ENCODE results near the gene ICAM1.

DNA sequence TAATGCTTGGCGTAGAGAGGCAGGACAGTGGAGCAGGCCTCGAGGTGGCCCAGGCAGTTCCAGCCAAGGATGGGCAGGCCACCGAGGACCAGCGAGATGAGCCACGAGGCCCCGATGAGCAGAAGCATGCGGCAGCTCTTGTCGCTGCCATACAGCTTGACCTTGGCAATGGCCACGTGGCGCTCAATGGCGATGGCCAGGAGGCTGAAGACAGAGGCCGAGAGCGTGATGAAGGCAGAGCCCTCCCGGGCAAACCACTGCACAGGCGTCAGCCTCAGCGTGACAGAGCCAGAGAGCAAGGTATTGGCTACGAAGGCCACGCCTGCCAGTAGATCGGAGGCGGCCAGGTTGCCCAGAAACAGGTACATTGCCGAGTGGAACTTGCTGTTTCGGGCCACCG, 46.6 kb upstream of the ICAM1 start:
- TF ChIP-seq, protein P1, sequence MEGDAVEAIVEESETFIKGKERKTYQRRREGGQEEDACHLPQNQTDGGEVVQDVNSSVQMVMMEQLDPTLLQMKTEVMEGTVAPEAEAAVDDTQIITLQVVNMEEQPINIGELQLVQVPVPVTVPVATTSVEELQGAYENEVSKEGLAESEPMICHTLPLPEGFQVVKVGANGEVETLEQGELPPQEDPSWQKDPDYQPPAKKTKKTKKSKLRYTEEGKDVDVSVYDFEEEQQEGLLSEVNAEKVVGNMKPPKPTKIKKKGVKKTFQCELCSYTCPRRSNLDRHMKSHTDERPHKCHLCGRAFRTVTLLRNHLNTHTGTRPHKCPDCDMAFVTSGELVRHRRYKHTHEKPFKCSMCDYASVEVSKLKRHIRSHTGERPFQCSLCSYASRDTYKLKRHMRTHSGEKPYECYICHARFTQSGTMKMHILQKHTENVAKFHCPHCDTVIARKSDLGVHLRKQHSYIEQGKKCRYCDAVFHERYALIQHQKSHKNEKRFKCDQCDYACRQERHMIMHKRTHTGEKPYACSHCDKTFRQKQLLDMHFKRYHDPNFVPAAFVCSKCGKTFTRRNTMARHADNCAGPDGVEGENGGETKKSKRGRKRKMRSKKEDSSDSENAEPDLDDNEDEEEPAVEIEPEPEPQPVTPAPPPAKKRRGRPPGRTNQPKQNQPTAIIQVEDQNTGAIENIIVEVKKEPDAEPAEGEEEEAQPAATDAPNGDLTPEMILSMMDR (IDR thresholded peaks at IDR 0.05), result no peak
- TF ChIP-seq POLR2AphosphoS5 (IDR thresholded peaks at IDR 0.05), result no peak
- no peak for TF ChIP-seq POLR2A (IDR thresholded peaks at IDR 0.05)
